Subcutaneous abdominal adipose tissue (tissue), 5 donors: ENCODE data around the gene PROX2.

Experiments used
- H3K27ac ChIP-seq: one replicate; pipeline ENCODE4 v1.7.0; 2013; ENCODE audit warnings: low read depth, mild to moderate bottlenecking, inconsistent platforms, low read length, moderate library complexity
- H3K27me3 ChIP-seq, 5 donors: one replicate each; pipeline ENCODE4 v1.7.0; 2013; ENCODE audit warnings: low read length in 5 of 5, inconsistent platforms in 1 of 5; ENCODE audit not compliant: control insufficient read depth in 5 of 5, insufficient read depth in 4 of 5
- H3K36me3 ChIP-seq, 5 donors: one replicate each; pipeline ENCODE4 v1.7.0; 2013; ENCODE audit warnings: low read length in 5 of 5; ENCODE audit not compliant: control insufficient read depth in 5 of 5, insufficient read depth in 5 of 5
- H3K4me1 ChIP-seq, 5 donors: one replicate each; pipeline ENCODE4 v1.7.0; 2013; ENCODE audit warnings: low read length in 5 of 5, mild to moderate bottlenecking in 3 of 5, moderate library complexity in 1 of 5; ENCODE audit not compliant: control insufficient read depth in 5 of 5, insufficient read depth in 5 of 5
- H3K4me3 ChIP-seq, 5 donors: one replicate each; pipeline ENCODE4 v1.7.0; 2013; ENCODE audit warnings: low read length in 5 of 5, low read depth in 1 of 5
- H3K9ac ChIP-seq, 5 donors: one replicate each; pipeline ENCODE4 v1.7.0; 2013; ENCODE audit warnings: low read length in 5 of 5, mild to moderate bottlenecking in 4 of 5, moderate library complexity in 3 of 5
- H3K9me3 ChIP-seq, 5 donors: one replicate each; pipeline ENCODE4 v1.7.0; 2013; ENCODE audit warnings: low read length in 5 of 5; ENCODE audit not compliant: control insufficient read depth in 5 of 5
- donor health status: healthy.
- donor health status: healthy.
- donor health status: healthy.
- donor health status: healthy.
- donor health status: healthy.

PROX2 gene

GRCh38 chr14:74898694-74899093, 22.7 kb upstream of the PROX2 start:
- Histone ChIP-seq H3K27ac (no peak overlapping the region), H3K4me3 (no peak overlapping the region), H3K9ac (no peak overlapping the region), H3K27me3 (no peaks in the 10 kb centered on the region), H3K36me3 (peaks cover 58 to 98% (median 95%) of the 10 kb centered on the region in 5 donors), H3K9me3 (no peaks in the 10 kb centered on the region), H3K4me1 (peaks cover 0 to 4% (median 0%) of the 10 kb centered on the region in 5 donors)

- Histone ChIP-seq H3K9ac (no peak overlapping the region), H3K4me1 (peaks cover 0 to 10% (median 0%) of the 10 kb centered on the region in 5 donors), H3K4me3 (no peak overlapping the region), H3K36me3 (peaks cover 62 to 100% (median 98%) of the 10 kb centered on the region in 5 donors), H3K27ac (no peak overlapping the region), H3K9me3 (no peaks in the 10 kb centered on the region), H3K27me3 (no peaks in the 10 kb centered on the region)
These were observed 22.1 kb upstream of the PROX2 start for GRCh38 chr14:74898083-74898482.

GRCh38 chr14:74897642-74898041, 21.7 kb upstream of the PROX2 start:
- peaks cover 64 to 100% (median 98%) of the 10 kb centered on the region in 5 donors for H3K36me3 ChIP-seq
- H3K27me3 ChIP-seq, result no peaks in the 10 kb centered on the region
- no peaks in the 10 kb centered on the region for H3K9me3 ChIP-seq
- H3K9ac ChIP-seq, result no peak overlapping the region
- no peak overlapping the region for H3K4me3 ChIP-seq
- no peak overlapping the region for H3K27ac ChIP-seq
- H3K4me1 ChIP-seq, result peaks cover 0 to 14% (median 0%) of the 10 kb centered on the region in 5 donors

GRCh38 chr14:74896400-74896799, 20.5 kb upstream of the PROX2 start:
- peaks cover 67 to 100% (median 94%) of the 10 kb centered on the region in 5 donors for H3K36me3 ChIP-seq
- H3K27ac ChIP-seq, result no peak overlapping the region
- no peaks in the 10 kb centered on the region for H3K9me3 ChIP-seq
- H3K9ac ChIP-seq, result no peak overlapping the region
- H3K4me3 ChIP-seq, result no peak overlapping the region
- H3K27me3 ChIP-seq, result no peaks in the 10 kb centered on the region
- peaks cover 0 to 18% (median 3%) of the 10 kb centered on the region in 5 donors for H3K4me1 ChIP-seq

- no peak overlapping the region for H3K9ac ChIP-seq
- peaks cover 0 to 22% (median 3%) of the 10 kb centered on the region in 5 donors for H3K4me1 ChIP-seq
- no peaks in the 10 kb centered on the region for H3K27me3 ChIP-seq
- H3K4me3 ChIP-seq, result no peak overlapping the region
- peaks cover 58 to 96% (median 86%) of the 10 kb centered on the region in 5 donors for H3K36me3 ChIP-seq
- no peaks in the 10 kb centered on the region for H3K9me3 ChIP-seq
- H3K27ac ChIP-seq, result no peak overlapping the region
These were observed 17.7 kb upstream of the PROX2 start for GRCh38 chr14:74893614-74894091.

- H3K27me3 ChIP-seq, result no peaks in the 10 kb centered on the region
- H3K9me3 ChIP-seq, result no peaks in the 10 kb centered on the region
- H3K27ac ChIP-seq, result no peak overlapping the region
- no peak overlapping the region for H3K4me3 ChIP-seq
- H3K36me3 ChIP-seq, result peaks cover 53 to 87% (median 80%) of the 10 kb centered on the region in 5 donors
- H3K9ac ChIP-seq, result no peak overlapping the region
- H3K4me1 ChIP-seq, result peaks cover 0 to 23% (median 7%) of the 10 kb centered on the region in 5 donors
These were observed 16.8 kb upstream of the PROX2 start for GRCh38 chr14:74892745-74893144.

- Histone ChIP-seq H3K4me3 (no peak overlapping the region), H3K9me3 (no peaks in the 10 kb centered on the region), H3K36me3 (peaks cover 44 to 79% (median 73%) of the 10 kb centered on the region in 5 donors), H3K9ac (no peak overlapping the region), H3K27ac (peak overlapping the region; percentile 10), H3K27me3 (no peaks in the 10 kb centered on the region), H3K4me1 (peaks cover 0 to 23% (median 7%) of the 10 kb centered on the region in 5 donors)
These were observed 15.9 kb upstream of the PROX2 start for GRCh38 chr14:74891870-74892269.

GRCh38 chr14:74890262-74890661, 14.3 kb upstream of the PROX2 start:
- peaks cover 0 to 37% (median 23%) of the 10 kb centered on the region in 5 donors for H3K4me1 ChIP-seq
- H3K36me3 ChIP-seq, result peaks cover 37 to 63% (median 57%) of the 10 kb centered on the region in 5 donors
- H3K9ac ChIP-seq, result no peak overlapping the region
- H3K27ac ChIP-seq, result no peak overlapping the region
- H3K27me3 ChIP-seq, result no peaks in the 10 kb centered on the region
- no peak overlapping the region for H3K4me3 ChIP-seq
- H3K9me3 ChIP-seq, result no peaks in the 10 kb centered on the region

- Histone ChIP-seq H3K4me1 (peaks cover 7 to 48% (median 41%) of the 10 kb centered on the region in 5 donors), H3K36me3 (peaks cover 28 to 47% (median 40%) of the 10 kb centered on the region in 5 donors), H3K9me3 (no peaks in the 10 kb centered on the region), H3K9ac (no peak overlapping the region), H3K4me3 (no peak overlapping the region), H3K27me3 (no peaks in the 10 kb centered on the region), H3K27ac (peak overlapping the region; percentile 37)
These were observed 12.5 kb upstream of the PROX2 start for GRCh38 chr14:74888164-74889158.

- Histone ChIP-seq H3K4me1 (peaks cover 8 to 60% (median 53%) of the 10 kb centered on the region in 5 donors), H3K27me3 (no peaks in the 10 kb centered on the region), H3K36me3 (peaks cover 11 to 23% (median 20%) of the 10 kb centered on the region in 5 donors), H3K27ac (peak overlapping the region; percentile 34), H3K9ac (no peak overlapping the region), H3K4me3 (no peak overlapping the region), H3K9me3 (no peaks in the 10 kb centered on the region)
These were observed 10.1 kb upstream of the PROX2 start for GRCh38 chr14:74886001-74886400.
